ENCODE measurements around the gene SCRT2. TPM values are rescaled to one million over a fixed set of nuclear protein-coding genes. Genes with fewer than 3 reads are reported as not detected.

The SCRT2 gene
- total and polyA plus RNA-seq, 9 of the 15 experiments (the other 6 are each of a cell fraction or from before 2014, with no cell fraction given): 0.04 to 0.75 (median 0.13) TPM; not detected in 2

DNA sequence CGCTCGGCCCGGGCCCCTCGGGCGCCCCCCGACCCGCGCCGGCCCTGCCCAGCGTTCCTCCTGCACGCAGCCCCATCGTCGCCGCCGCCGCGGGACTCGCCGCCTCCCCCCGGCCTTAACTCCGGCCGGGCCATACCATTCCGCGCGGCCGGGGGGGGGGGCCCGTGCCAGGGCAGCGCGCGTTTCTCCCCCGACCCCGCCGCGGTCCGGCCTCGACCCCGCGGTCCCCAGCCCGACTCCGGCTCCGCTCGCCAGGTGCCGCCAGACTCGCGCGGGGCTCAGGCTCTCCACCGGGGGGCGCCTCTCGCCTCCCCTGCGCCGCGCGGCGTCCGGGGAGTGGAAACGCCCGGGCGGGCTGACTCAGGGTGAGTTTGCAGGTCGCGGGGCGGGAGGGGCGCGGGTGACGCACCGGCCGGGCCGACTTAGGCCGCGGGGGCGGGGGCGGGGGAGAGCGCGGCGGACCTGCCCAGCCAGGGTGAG, 22.5 kb downstream of the SCRT2 start, which contains the start of gene SRXN1 (continued):
- TF ChIP-seq, protein P1, sequence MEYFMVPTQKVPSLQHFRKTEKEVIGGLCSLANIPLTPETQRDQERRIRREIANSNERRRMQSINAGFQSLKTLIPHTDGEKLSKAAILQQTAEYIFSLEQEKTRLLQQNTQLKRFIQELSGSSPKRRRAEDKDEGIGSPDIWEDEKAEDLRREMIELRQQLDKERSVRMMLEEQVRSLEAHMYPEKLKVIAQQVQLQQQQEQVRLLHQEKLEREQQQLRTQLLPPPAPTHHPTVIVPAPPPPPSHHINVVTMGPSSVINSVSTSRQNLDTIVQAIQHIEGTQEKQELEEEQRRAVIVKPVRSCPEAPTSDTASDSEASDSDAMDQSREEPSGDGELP (CRISPR knock-in tag; IDR thresholded peaks at IDR 0.05; ENCODE audit: borderline replicate concordance): peak; percentile 56
- TF ChIP-seq, protein P2, sequence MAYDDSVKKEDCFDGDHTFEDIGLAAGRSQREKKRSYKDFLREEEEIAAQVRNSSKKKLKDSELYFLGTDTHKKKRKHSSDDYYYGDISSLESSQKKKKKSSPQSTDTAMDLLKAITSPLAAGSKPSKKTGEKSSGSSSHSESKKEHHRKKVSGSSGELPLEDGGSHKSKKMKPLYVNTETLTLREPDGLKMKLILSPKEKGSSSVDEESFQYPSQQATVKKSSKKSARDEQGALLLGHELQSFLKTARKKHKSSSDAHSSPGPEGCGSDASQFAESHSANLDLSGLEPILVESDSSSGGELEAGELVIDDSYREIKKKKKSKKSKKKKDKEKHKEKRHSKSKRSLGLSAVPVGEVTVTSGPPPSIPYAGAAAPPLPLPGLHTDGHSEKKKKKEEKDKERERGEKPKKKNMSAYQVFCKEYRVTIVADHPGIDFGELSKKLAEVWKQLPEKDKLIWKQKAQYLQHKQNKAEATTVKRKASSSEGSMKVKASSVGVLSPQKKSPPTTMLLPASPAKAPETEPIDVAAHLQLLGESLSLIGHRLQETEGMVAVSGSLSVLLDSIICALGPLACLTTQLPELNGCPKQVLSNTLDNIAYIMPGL (CRISPR knock-in tag; IDR thresholded peaks at IDR 0.05): peak; percentile 78; the same call in 1 of the 2 replicates
- TF ChIP-seq SP2 (IDR thresholded peaks at IDR 0.05; ENCODE audit: extremely low read depth, low read depth, low read length, poor library complexity, severe bottlenecking) (no peak), JUND (IDR thresholded peaks at IDR 0.05; ENCODE audit: borderline replicate concordance, low read depth, low read length) (peak; percentile 81), JUND (tag; IDR thresholded peaks at IDR 0.05; ENCODE audit: borderline replicate concordance, low read depth, low read length) (no peak; the same call in 2 of the 3 replicates), NCOR1 (IDR thresholded peaks at IDR 0.05) (peak; percentile 47; the same call in 1 of the 2 replicates), TCF3 (CRISPR knock-in tag; IDR thresholded peaks at IDR 0.05) (no peak; the same call in 1 of the 2 replicates), NFE2 (IDR thresholded peaks at IDR 0.05; ENCODE audit: low read depth) (peak; percentile 87), NFIC (IDR thresholded peaks at IDR 0.05) (peak; percentile 29), SMC3 (conservative IDR thresholded peaks at IDR 0.05; ENCODE audit: insufficient read depth, low read depth, low read length) (peak; percentile 75), ZBTB7A (IDR thresholded peaks at IDR 0.05; ENCODE audit: borderline replicate concordance, control insufficient read depth, low read depth, low read length) (peak; percentile 63; the same call in 1 of the 2 replicates), C11orf30 (IDR thresholded peaks at IDR 0.05; ENCODE audit: low read depth) (peak; percentile 74; the same call in 1 of the 2 replicates), POLR2AphosphoS5 (IDR thresholded peaks at IDR 0.05; ENCODE audit: control insufficient read depth, insufficient read depth, low read depth, low read length) (0 out of 2 replicates have a peak, but pooled peaks have one; percentile 11), NR2F6 (CRISPR knock-in tag; IDR thresholded peaks at IDR 0.05) (no peak), POLR2G (IDR thresholded peaks at IDR 0.05; ENCODE audit: low read depth, low read length) (peak; percentile 81), RB1 (IDR thresholded peaks at IDR 0.05; ENCODE audit: low read depth) (peak; percentile 76), RAD21 (CRISPR knock-in tag; conservative IDR thresholded peaks at IDR 0.05 in 1 of 2, IDR thresholded peaks at IDR 0.05 in 1 of 2) (peak; percentile 84 to 95)
- TF ChIP-seq, protein P3, sequence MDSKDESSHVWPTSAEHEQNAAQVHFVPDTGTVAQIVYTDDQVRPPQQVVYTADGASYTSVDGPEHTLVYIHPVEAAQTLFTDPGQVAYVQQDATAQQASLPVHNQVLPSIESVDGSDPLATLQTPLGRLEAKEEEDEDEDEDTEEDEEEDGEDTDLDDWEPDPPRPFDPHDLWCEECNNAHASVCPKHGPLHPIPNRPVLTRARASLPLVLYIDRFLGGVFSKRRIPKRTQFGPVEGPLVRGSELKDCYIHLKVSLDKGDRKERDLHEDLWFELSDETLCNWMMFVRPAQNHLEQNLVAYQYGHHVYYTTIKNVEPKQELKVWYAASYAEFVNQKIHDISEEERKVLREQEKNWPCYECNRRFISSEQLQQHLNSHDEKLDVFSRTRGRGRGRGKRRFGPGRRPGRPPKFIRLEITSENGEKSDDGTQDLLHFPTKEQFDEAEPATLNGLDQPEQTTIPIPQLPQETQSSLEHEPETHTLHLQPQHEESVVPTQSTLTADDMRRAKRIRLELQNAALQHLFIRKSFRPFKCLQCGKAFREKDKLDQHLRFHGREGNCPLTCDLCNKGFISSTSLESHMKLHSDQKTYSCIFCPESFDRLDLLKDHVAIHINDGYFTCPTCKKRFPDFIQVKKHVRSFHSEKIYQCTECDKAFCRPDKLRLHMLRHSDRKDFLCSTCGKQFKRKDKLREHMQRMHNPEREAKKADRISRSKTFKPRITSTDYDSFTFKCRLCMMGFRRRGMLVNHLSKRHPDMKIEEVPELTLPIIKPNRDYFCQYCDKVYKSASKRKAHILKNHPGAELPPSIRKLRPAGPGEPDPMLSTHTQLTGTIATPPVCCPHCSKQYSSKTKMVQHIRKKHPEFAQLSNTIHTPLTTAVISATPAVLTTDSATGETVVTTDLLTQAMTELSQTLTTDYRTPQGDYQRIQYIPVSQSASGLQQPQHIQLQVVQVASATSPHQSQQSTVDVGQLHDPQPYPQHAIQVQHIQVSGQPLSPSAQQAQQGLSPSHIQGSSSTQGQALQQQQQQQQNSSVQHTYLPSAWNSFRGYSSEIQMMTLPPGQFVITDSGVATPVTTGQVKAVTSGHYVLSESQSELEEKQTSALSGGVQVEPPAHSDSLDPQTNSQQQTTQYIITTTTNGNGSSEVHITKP (IDR thresholded peaks at IDR 0.05; ENCODE audit: partially characterized antibody): peak; percentile 96
- TF ChIP-seq, protein P4, sequence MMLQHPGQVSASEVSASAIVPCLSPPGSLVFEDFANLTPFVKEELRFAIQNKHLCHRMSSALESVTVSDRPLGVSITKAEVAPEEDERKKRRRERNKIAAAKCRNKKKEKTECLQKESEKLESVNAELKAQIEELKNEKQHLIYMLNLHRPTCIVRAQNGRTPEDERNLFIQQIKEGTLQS (IDR thresholded peaks at IDR 0.05): 0 out of 2 replicates have a peak, but pooled peaks have one; percentile 17
- TF ChIP-seq, protein P4 (CRISPR knock-in tag; conservative IDR thresholded peaks at IDR 0.05): no peak

All from K562 (cell line).